Jurkat, Clone E6-1 (cell line): ENCODE results near the gene WASF3.

ENCODE experiments used
- DNase-seq: peaks from one replicate; pipeline ENCODE4 v3.0.0-alpha.2; 2011; ENCODE audit warnings: low read depth, low spot score
- H3K4me3 ChIP-seq: 2 replicates; pipeline ENCODE4 v1.5.1; 2011; ENCODE audit warnings: mild to moderate bottlenecking, low read length, control low read depth, moderate library complexity

Gene WASF3

GRCh38 chr13:26583662-26584061 lies 26.2 kb downstream of the WASF3 start:
- no peak for DNase-seq
- no peak overlapping the region for H3K4me3 ChIP-seq

DNA sequence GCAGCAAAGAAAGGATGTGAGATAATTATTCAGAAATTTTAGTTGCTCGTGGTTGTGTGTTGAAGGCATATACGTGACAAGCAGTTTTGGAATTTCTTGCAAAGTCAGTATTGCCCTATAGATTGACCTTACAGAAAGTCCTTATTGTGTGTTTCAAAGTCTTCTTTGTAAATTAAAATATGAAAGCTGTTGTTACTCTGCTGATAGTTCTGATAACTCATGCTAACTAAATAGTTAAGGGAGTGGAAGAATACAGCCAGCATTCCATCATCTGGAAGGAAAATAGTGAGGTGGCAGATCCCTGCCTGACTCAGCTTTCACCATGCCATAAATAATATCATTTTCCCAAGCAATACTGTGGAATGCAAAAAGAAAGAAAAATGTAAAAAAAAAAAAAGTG lies 27.2 kb downstream of the WASF3 start:
- H3K4me3 ChIP-seq = no peak overlapping the region
- DNase-seq = no peak

GRCh38 chr13:26585136-26585535 lies 27.7 kb downstream of the WASF3 start:
- no peak for DNase-seq
- no peak overlapping the region for H3K4me3 ChIP-seq

GRCh38 chr13:26587251-26587650 lies 29.8 kb downstream of the WASF3 start:
- DNase-seq = no peak
- H3K4me3 ChIP-seq = no peak overlapping the region

DNA sequence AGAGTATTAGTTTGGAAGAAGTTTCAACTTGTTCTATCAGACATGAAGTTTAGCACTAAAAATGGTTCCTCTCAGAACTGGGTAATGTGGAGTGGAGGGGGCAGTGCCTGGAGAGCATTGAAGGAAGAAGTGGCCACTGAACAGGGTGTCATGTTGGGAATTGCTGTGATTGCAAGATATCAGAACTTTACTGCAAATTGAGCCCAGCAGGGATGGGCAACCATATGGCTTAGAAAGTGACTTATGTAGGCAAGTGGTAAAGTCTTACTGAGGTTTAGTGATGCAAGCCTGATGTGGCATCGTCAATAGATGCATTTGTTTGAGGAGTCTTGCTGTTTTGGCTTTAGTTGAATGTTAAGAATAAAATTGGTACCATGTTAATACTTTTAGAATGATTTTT lies 31.7 kb downstream of the WASF3 start:
- DNase-seq = no peak
- H3K4me3 ChIP-seq = no peak overlapping the region

DNA sequence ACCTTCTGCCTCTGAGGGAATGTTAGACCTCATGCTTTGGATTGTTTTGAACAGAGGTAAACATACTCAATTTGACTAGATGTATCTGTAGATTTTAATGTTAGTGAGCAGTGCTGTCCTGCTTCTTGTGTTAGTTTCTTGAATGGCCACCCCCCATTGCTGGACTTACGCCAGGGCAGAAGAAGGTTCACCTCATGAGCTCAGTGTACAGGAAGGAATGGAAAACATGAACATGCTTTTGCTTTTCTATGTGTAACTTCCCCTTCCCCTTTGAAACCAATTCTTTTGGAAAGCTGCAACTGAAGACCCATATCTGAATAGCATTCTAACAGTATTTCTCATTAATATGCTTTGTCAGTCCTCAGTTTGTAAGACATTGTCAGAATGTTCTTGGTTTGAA lies 32.3 kb downstream of the WASF3 start:
- H3K4me3 ChIP-seq = no peak overlapping the region
- no peak for DNase-seq

DNA sequence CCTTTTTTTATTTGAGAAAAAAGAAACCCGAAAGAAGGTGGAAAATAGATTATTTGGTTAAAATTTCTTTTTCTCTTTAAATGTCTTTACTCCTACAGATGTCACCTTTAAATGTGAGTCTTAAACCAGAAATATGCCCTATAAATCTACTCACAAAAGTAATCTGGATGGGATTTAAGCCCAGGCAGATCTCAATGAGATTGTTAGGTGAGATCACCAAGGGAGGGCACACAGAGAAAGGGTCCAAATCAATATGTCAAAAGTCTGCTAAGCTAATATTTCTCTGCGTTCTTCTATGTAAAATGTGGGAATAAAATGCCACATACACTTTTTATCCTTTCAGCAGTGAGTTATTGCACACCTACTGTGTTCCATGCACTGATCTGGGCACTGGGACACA lies 32.9 kb downstream of the WASF3 start:
- no peak overlapping the region for H3K4me3 ChIP-seq

DNA sequence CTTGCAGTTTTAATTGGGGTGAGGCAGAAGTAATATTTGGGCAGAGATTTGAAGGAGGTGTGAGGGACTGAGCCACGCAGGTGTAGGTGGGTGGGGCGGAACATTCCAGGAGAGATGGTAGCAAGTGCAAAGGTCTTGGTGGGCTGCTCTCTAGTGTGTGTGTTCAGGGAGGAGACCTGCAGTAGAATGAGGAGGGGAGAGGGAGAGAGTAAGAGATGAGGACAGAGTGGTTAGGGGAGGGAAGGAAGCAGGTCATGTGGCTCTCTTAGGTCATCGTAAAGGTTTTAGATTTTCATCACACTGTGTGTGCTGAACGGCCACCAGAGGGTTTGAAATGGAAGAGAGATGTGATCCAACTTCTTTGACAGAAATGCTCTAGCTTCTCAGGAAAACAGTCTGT lies 33.5 kb downstream of the WASF3 start:
- no peak overlapping the region for H3K4me3 ChIP-seq
- no peak for DNase-seq

More for the DNA sequence above, 32.9 kb downstream of the WASF3 start:
- DNase-seq = no peak

GRCh38 chr13:26591672-26592071 lies 34.2 kb downstream of the WASF3 start:
- H3K4me3 ChIP-seq = no peak overlapping the region
- DNase-seq = no peak

- no peak overlapping the region for H3K4me3 ChIP-seq
- no peak for DNase-seq
These were observed 36.2 kb downstream of the WASF3 start for GRCh38 chr13:26593661-26594060.

DNA sequence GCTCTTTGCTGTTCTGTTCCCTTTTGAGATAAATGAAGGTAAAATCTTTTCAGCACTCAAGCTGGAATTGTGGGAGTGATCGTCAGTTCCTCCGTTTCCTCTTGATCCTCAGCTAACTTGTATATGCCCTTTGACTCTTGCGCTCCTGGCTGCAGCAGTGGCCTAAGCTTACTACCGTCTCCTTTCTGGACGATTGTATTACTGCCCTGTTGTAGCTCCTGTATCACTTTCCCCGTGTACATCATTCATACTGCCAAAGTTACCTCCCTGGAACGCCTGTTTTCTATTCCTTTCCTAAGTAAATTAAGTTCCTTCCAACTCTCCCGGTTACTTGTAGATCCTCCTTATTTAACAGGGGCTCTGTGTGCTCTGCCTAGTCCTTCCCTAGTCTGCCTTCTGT lies 36.9 kb downstream of the WASF3 start:
- DNase-seq = no peak
- H3K4me3 ChIP-seq = no peak overlapping the region

- DNase-seq = no peak
- H3K4me3 ChIP-seq = no peak overlapping the region
These were observed 39.0 kb downstream of the WASF3 start for GRCh38 chr13:26596458-26596857.

GRCh38 chr13:26599403-26599802 lies 41.9 kb downstream of the WASF3 start:
- no peak overlapping the region for H3K4me3 ChIP-seq
- peak; percentile 60 for DNase-seq

- no peak overlapping the region for H3K4me3 ChIP-seq
- no peak for DNase-seq
These were observed 42.4 kb downstream of the WASF3 start for GRCh38 chr13:26599860-26600259.

DNA sequence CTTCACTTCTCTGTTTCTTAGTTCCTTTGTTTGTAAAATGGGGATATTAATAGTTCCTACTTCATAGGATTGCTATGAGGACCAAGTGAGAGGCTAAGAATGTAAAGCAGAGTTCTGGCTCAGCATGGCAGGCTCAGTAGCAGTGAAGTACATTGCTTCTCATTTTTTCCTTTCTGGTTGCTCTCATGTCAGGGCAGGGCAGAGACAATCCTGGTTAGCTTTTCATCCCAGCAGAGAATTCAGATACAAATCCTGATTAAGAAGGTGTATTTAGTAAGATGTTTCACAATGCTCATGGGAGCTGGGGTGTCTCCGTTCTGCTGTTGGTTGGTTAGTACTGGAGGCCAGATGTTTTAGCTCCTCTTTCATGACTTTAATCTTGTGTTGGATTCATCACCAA lies 42.9 kb downstream of the WASF3 start:
- H3K4me3 ChIP-seq = no peak overlapping the region
- DNase-seq = no peak

GRCh38 chr13:26601669-26602068 lies 44.2 kb downstream of the WASF3 start:
- no peak overlapping the region for H3K4me3 ChIP-seq
- DNase-seq = peak; percentile 73

- no peak overlapping the region for H3K4me3 ChIP-seq
- DNase-seq = no peak
These were observed 45.3 kb downstream of the WASF3 start for GRCh38 chr13:26602783-26603182.

GRCh38 chr13:26604784-26605545 lies 47.5 kb downstream of the WASF3 start:
- no peak for DNase-seq
- H3K4me3 ChIP-seq = no peak overlapping the region

DNA sequence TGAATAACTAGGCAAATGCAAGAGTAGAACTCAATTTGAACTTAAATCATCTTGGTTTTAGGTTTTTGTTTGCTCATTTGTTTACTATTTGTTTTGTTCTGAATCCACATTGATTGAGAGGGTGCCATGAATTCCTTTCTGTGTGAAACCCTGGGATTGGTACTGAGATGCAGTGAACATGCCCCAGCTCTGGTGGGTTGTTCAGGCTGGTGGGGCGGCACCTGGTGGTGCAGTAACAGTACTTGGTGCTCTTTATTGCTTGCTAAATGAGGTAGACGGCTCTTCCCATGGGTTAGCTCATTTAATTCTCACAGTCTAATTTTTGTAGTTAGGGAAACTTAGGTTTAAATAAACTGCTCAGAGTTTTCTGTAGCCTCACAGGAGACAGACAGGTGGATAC lies 48.4 kb downstream of the WASF3 start:
- no peak for DNase-seq
- H3K4me3 ChIP-seq = no peak overlapping the region

- no peak overlapping the region for H3K4me3 ChIP-seq
- no peak for DNase-seq
These were observed 49.1 kb downstream of the WASF3 start for GRCh38 chr13:26606631-26607030.

GRCh38 chr13:26614721-26615120 lies 57.2 kb downstream of the WASF3 start:
- H3K4me3 ChIP-seq = no peak overlapping the region
- no peak for DNase-seq
